Stimulated activated CD4-positive, alpha-beta T cell treated with anti-CD3 and anti-CD28 coated beads, Interleukin-15, amount 100 ng/mL, for 1 hour (primary cell): ENCODE data around the gene ST7L.
"Not testable (repeated sequence)": the region's sequence is repeated elsewhere in the genome, so short reads cannot be mapped to it uniquely, and the experiment has no call there.

ENCODE experiments used
- DNase-seq, 2 donors: peaks; one replicate each; pipeline ENCODE4 v3.0.0-alpha.2; 2020; ENCODE audit warnings: low read depth in 1 of 2, low spot score in 1 of 2

The ST7L gene, protein sequence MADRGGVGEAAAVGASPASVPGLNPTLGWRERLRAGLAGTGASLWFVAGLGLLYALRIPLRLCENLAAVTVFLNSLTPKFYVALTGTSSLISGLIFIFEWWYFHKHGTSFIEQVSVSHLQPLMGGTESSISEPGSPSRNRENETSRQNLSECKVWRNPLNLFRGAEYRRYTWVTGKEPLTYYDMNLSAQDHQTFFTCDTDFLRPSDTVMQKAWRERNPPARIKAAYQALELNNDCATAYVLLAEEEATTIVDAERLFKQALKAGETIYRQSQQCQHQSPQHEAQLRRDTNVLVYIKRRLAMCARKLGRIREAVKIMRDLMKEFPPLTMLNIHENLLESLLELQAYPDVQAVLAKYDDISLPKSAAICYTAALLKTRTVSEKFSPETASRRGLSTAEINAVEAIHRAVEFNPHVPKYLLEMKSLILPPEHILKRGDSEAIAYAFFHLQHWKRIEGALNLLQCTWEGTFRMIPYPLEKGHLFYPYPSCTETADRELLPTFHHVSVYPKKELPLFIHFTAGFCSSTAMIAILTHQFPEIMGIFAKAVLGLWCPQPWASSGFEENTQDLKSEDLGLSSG

DNA sequence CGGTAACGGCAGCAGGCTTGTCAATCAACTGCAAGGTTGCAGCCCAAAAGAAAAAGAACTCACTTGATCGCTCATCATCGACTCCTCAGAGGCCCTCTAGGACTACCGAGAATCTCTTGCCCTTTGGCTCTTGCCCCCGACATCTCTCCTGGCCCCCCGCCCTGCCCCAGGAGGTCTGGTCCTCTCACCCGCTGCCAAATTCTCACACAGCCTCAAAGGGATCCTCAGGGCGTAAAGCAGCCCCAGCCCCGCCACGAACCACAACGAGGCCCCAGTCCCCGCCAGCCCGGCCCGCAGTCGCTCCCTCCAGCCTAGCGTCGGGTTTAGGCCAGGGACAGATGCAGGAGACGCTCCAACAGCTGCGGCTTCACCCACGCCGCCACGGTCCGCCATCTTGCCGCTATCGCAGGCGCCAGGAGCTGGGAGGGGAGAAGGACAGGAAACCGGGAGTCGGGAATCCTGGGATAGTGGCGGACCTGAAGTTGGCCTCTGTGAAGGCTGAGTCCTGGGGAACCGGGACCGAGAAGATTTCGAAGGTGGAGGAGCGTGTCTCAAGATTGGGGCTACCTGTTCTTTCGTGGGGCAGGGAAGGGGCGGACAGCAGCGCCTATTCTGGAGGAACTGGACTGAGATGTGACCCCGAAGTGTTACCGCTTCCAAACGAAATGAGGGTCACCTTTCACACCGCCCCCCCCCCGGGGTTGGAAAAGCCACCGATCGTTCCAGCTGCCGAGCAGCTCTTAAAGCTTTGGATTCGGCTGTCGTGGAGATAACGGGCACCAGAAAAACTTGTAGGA is at the start of gene ST7L:
Gene ST7L, minus strand, starts transcription at position 421 of the 797 bp plus-strand sequence. Its CDS starts 28 bp downstream, at position 393.
- peak; percentile 37 to 45 for DNase-seq

- no peak for DNase-seq
Measured at GRCh38 chr1:112666946-112667345, 48.0 kb upstream of the ST7L start.

DNA sequence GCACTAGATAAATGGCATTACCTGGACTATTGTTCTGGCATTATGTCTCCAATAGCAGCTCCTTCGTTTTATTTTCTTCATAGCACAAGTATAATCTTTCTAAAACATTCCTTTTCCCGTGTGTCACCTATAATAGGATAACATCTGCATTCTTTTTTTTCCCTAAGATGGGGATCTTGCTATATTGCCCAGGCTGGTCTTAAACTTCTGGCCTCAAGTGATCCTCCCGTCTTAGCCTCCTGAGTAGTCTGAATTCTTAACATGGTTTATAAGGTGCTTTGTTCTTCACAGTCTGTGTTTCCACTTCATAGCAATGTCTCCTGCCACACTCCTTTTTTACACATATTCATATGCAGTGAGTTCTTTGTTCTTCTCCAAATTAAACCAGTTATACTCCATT is 46.9 kb upstream of the ST7L start:
- DNase-seq, result no peak

- DNase-seq, result no peak
Measured at GRCh38 chr1:112651205-112651604, 32.3 kb upstream of the ST7L start.

DNA sequence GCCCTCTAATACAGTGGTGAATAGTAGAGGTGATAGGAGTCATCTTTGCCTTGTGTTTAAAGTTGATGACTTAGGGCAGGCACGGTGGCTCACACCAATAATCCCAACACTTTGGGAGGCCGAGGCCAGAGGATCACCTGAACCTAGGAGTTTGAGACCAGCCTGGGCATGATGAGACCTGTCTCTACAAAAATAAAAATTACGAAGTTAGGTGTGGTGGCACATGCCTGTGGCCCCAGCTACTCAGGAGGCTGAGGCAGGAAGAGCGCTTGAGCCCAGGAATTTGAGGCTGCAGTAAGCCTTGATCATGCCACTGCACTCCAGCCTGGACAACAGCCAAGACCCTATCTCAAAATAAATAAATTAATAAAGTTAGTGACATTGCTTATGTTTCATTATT is 27.3 kb upstream of the ST7L start:
- no peak for DNase-seq

GRCh38 chr1:112643080-112643479 is 24.1 kb upstream of the ST7L start:
- DNase-seq, result no peak

DNA sequence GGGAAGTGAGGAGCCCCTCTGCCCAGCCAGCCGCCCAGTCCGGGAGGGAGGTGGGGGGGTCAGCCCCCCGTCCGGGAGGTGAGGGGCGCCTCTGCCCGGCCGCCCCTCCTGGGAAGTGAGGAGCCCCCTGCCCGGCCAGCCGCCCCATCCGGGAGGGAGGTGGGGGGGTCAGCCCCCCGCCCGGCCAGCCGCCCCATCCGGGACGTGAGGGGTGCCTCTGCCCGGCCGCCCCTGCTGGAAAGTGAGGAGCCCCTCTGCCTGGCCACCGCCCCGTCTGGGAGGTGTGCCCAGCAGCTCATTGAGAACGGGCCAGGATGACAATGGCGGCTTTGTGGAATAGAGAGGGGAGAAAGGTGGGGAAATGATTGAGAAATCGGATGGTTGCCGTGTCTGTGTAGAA is 21.5 kb upstream of the ST7L start:
- not testable (repeated sequence) for DNase-seq

GRCh38 chr1:112638110-112638428 is 19.1 kb upstream of the ST7L start:
- no peak for DNase-seq

- DNase-seq, result no peak
Measured at GRCh38 chr1:112637254-112638109, 18.5 kb upstream of the ST7L start.

GRCh38 chr1:112636597-112637253 is 17.8 kb upstream of the ST7L start:
- no peak for DNase-seq

- no peak for DNase-seq
Measured at GRCh38 chr1:112636056-112636455, 17.1 kb upstream of the ST7L start.

- DNase-seq, result no peak
Measured at GRCh38 chr1:112634367-112634766, 15.4 kb upstream of the ST7L start.

DNA sequence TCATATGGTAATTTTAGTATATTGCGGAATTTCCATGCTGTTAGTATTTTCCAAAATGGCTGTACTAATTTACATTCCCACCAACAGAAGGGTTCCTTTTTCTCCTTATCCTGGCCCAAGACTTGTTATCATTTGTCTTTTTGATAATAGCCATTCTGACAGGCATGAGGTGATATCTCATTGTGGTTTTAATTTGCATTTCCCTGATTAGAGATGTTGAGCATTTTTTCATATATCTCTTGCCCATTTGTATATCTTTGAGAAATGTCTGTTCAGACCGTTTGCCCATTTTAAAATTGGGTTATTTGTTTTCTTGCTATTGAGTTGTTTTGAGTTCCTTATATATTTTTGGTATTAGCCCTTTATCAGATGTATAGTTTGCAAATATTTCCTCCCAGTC is 14.7 kb upstream of the ST7L start:
- DNase-seq, result no peak

DNA sequence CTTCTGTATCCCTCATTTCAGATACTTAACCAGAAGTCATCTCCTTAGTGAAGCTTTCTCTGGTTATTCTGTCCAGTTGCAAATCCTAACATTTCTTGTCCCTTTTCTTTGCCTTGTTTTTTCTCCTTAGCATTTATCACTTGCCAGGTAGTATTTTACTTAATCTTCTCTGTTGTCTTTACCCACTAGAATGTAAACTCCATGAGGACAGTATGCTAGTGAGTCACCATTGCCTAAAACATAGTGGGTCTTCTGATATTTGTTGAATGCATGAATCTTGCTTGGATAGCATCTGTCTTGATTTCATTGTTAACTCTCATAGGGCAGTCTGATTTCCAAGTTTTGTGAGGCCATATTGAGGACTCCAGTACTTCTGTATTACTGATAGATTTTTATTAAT is 10.3 kb upstream of the ST7L start:
- DNase-seq, result no peak

DNA sequence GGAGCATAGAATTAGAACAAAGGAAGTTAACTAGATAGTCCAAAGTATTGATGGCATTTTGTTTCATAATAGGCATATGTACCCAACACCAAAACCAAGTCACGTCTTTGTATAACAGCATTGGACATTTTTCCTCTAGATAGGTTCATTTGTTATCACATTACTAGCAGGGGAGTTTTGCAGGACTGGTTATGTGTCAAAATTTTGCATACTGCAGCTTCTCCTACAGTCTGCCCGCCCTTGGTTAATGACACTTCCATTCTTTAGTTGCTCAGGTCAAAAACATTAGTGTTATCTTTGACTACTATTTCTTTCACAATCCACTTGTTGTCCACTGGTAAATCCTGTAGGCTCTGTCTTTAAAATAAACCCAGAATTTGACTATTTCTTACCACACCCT is 9.6 kb upstream of the ST7L start:
- no peak for DNase-seq

DNA sequence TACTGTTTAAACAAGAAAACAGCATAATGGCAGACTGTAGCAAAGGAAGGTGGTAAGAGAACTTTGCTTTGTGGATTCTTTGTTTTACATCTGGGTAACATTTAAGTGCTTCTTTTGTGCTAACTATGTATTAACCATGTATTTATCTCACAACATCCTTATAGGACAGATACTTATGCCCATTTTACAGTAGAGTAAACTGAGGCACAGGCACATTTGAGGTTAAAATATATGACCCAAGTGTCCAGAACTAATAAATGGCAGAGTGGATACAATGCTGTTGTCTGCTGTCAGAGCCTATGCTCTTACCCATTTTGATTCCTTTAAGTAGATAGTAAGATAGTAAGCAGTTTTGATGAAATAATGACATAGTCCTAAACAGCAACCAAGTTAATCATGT is 7.9 kb upstream of the ST7L start:
- no peak for DNase-seq

DNA sequence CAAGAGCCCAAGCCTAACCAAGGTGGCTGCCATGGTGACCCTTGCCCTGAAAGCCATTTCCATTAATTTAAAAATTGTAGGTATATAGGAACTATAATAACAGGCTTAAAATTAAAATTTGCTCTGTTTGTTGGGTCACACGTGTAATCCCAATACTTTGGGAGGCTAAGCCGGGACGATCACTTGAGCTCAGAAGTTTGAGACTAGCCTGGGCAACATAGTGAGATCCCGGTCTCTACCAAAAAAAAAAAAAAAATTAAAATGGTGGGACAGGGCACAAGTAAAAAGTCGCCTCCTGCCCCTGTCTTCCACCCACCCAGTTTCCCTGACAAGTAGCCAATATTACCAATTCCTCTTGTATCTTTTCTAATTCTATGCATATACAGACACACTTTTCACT is 7.3 kb upstream of the ST7L start:
- DNase-seq, result no peak

- DNase-seq, result no peak
Measured at GRCh38 chr1:112625696-112626095, 6.8 kb upstream of the ST7L start.

GRCh38 chr1:112624493-112624892 is 5.6 kb upstream of the ST7L start:
- not testable (repeated sequence) for DNase-seq

DNA sequence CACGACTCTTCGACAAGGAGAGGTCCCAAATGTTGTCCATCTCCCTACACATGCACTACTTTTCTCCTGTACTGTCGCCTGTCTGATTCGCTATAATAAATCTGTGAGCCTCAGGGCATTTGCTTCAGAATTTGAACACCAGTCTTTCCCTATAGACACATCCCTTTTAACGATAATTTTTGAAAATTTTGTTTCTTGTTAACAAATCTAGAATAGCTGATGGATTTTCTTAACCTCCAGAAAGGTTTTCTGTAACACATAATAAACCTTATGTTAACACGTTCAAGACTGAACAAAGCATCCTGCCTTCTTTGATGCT is 1.4 kb upstream of the ST7L start:
- no peak for DNase-seq
